HepG2 (cell line): ENCODE measurements around the gene VPS9D1. TPM values are rescaled to one million over a fixed set of nuclear protein-coding genes. Genes with fewer than 3 reads are reported as not detected.

Experiments used
- CBFB ChIP-seq: sonication (generic); formaldehyde crosslinking; IDR thresholded peaks from 2 replicates; pipeline ENCODE4 v1.4.0; 2020; ENCODE audit warnings: missing genetic modification reagents
- CHD2 ChIP-seq: IDR thresholded peaks from 2 replicates; pipeline ENCODE4 v1.6.1; 2011; ENCODE audit warnings: low read depth, low read length, improper control_type of control experiment
- DNMT3B ChIP-seq: conservative IDR thresholded peaks from 2 replicates; pipeline ENCODE4 v1.6.1; 2016; ENCODE audit warnings: missing biosample characterization, control low read depth
- HDAC6 ChIP-seq: fragments of 200-600 bp; sonication (generic); IDR thresholded peaks from 2 replicates; pipeline ENCODE4 v1.7.0; 2017; ENCODE audit warnings: mild to moderate bottlenecking, antibody characterized with exemption, low read length, low read depth
- MAZ ChIP-seq, 2 experiments: sonication (generic) in 1 of 2; formaldehyde crosslinking in 1 of 2; IDR thresholded peaks; 2 replicates each; pipeline versions ENCODE4 v1.5.0 to v1.6.1; 2012 to 2020; ENCODE audit warnings: low read depth in 2 of 2, mild to moderate bottlenecking in 2 of 2, borderline replicate concordance in 1 of 2, improper control_type of control experiment in 1 of 2, low read length in 1 of 2, missing genetic modification reagents in 1 of 2, moderate library complexity in 1 of 2
- MED8 ChIP-seq: sonication (generic); formaldehyde crosslinking; IDR thresholded peaks from 2 replicates; pipeline ENCODE4 v1.8.1; 2023; ENCODE audit warnings: mild to moderate bottlenecking, missing genetic modification reagents; ENCODE audit not compliant: insufficient replicate concordance
- NAIF1 ChIP-seq: sonication (generic); formaldehyde crosslinking; IDR thresholded peaks from 2 replicates; pipeline ENCODE4 v1.5.0; 2020; ENCODE audit warnings: mild to moderate bottlenecking, missing genetic modification reagents, borderline replicate concordance
- SAP130 ChIP-seq: IDR thresholded peaks from 2 replicates; pipeline ENCODE4 v1.6.1; 2016; ENCODE audit warnings: low read depth
- SIX4 ChIP-seq: sonication (generic); formaldehyde crosslinking; IDR thresholded peaks from 2 replicates; pipeline ENCODE4 v1.4.0; 2020; ENCODE audit warnings: missing genetic modification reagents
- SPEN ChIP-seq: sonication (generic); formaldehyde crosslinking; IDR thresholded peaks from 2 replicates; pipeline ENCODE4 v1.5.1; 2020; ENCODE audit warnings: low read depth, mild to moderate bottlenecking, missing genetic modification reagents
- SRSF4 ChIP-seq: fragments of 200-400 bp; formaldehyde crosslinking; IDR thresholded peaks from one replicate; pipeline ENCODE4 v1.6.1; 2018; ENCODE audit warnings: mild to moderate bottlenecking, low read depth, low read length, moderate library complexity; ENCODE audit not compliant: poor library complexity, severe bottlenecking
- ZFP90 ChIP-seq: sonication (generic); formaldehyde crosslinking; IDR thresholded peaks from 2 replicates; pipeline ENCODE4 v1.8.0; 2022; ENCODE audit warnings: missing genetic modification reagents, mild to moderate bottlenecking, inconsistent platforms, borderline replicate concordance
- ZNF10 ChIP-seq: sonication (generic); formaldehyde crosslinking; IDR thresholded peaks from 2 replicates; pipeline ENCODE4 v1.4.0; 2020; ENCODE audit warnings: mild to moderate bottlenecking, low read depth, missing genetic modification reagents, borderline replicate concordance
- ZNF317 ChIP-seq: sonication (generic); formaldehyde crosslinking; IDR thresholded peaks from 2 replicates; pipeline ENCODE4 v1.5.0; 2020; ENCODE audit warnings: mild to moderate bottlenecking, missing genetic modification reagents
- polyA plus RNA-seq, 8 experiments: library from polyadenylated mRNA; depleted of rRNA in 3 of 8; stranded (reverse) in 7 of 8; unstranded in 1 of 8; fragments of >200 nt; fragmentation: Illumina TruSeq in 4 of 8; extraction: Trizol in 4 of 8; gene quantifications; 2 replicates each; pipeline versions ENCODE4 v1.2.1 to v1.2.3, GENCODE V29; 2011 to 2016; ENCODE audit warnings: low read depth in 4 of 8, missing spikeins in 1 of 8, mixed read lengths in 1 of 8; ENCODE audit not compliant: insufficient read depth in 1 of 8
- total RNA-seq, 5 experiments: library from RNA; depleted of rRNA; stranded (reverse); fragments of >200 nt; fragmentation: Illumina TruSeq; extraction: Trizol; gene quantifications; 2 replicates each; pipeline ENCODE4 v1.2.3, GENCODE V29; 2016; ENCODE audit warnings: low read depth in 1 of 5
- TF ChIP-seq, protein P1 (sequence below): sonication (generic); formaldehyde crosslinking; IDR thresholded peaks from 2 replicates; pipeline ENCODE4 v1.8.0; 2022; ENCODE audit warnings: low read depth, missing genetic modification reagents
- TF ChIP-seq, protein P2 (sequence below): sonication (generic); formaldehyde crosslinking; conservative IDR thresholded peaks from 2 replicates; pipeline ENCODE4 v1.4.0; 2020; ENCODE audit warnings: missing genetic modification reagents
- TF ChIP-seq, protein P3 (sequence below): sonication (generic); formaldehyde crosslinking; IDR thresholded peaks from 2 replicates; pipeline ENCODE4 v1.4.0; 2020; ENCODE audit warnings: missing genetic modification reagents
- TF ChIP-seq, protein P4 (sequence below): sonication (generic); formaldehyde crosslinking; IDR thresholded peaks from 2 replicates; pipeline ENCODE4 v1.5.1; 2020; ENCODE audit warnings: missing genetic modification reagents, mild to moderate bottlenecking, borderline replicate concordance
- TF ChIP-seq, protein P5 (sequence below): sonication (generic); formaldehyde crosslinking; IDR thresholded peaks from 2 replicates; pipeline ENCODE4 v1.8.0; 2022; ENCODE audit warnings: mild to moderate bottlenecking, missing genetic modification reagents, moderate library complexity

The VPS9D1 gene
- total and polyA plus RNA-seq, 2 of the 13 experiments (the other 11 are each of a cell fraction or from before 2014, with no cell fraction given) = 10.1 to 13.2 TPM

DNA sequence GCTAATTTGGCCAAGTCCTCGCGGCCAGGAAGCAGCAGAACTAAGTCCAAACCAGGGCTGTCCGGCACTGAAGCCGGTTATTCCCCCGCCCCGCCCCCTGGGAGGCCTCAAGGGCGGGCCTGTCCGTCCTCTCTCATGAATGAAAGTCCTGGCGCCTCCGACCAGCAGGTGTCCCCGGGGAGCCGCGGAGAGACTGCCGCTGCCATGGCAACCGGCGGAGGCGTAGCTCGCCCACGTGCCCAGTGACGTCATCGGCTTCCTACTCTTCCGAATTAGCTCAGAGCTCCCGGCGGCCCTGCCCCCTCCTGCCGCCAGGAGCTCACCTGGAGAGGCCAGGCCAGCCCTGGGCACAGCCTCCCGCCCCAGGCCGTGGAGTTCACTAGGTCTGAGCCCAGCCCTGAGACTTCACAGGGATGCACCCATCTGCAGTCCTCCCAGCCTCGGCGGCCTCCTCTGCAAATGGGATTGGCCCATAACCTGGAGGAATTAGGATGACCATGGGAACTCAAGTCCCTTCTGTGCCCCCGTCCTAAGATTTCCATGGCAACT, 20.5 kb downstream of the VPS9D1 start (continued):
- TF ChIP-seq MED8 (CRISPR knock-in tag) (no peak), SPEN (CRISPR knock-in tag) (peak; percentile 52), HDAC6 (no peak), SIX4 (no peak), NAIF1 (no peak), ZNF10 (CRISPR knock-in tag) (no peak), CHD2 (0 out of 2 replicates have a peak, but pooled peaks have one; percentile 63), CBFB (CRISPR knock-in tag) (peak; percentile 68; the same call in 1 of the 2 replicates), MAZ (IDR thresholded peaks at IDR 0.05; ENCODE audit: borderline replicate concordance, low read depth, low read length) (peak; percentile 90), MAZ (CRISPR knock-in tag; IDR thresholded peaks at IDR 0.05; ENCODE audit: low read depth) (peak; percentile 90), SRSF4 (no peak), ZNF317 (CRISPR knock-in tag) (peak; percentile 27; the same call in 1 of the 2 replicates), SAP130 (CRISPR knock-in tag) (peak; percentile 99), DNMT3B (CRISPR knock-in tag) (0 out of 2 replicates have a peak, but pooled peaks have one; percentile 47), ZFP90 (peak; percentile 78; the same call in 1 of the 2 replicates)
- TF ChIP-seq, protein P1, sequence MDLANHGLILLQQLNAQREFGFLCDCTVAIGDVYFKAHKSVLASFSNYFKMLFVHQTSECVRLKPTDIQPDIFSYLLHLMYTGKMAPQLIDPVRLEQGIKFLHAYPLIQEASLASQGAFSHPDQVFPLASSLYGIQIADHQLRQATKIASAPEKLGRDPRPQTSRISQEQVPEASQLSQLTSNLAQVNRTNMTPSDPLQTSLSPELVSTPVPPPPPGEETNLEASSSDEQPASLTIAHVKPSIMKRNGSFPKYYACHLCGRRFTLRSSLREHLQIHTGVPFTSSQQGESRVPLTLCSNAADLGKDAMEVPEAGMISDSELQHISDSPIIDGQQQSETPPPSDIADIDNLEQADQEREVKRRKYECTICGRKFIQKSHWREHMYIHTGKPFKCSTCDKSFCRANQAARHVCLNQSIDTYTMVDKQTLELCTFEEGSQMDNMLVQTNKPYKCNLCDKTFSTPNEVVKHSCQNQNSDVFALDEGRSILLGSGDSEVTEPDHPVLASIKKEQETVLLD = no peak
- TF ChIP-seq, protein P2, sequence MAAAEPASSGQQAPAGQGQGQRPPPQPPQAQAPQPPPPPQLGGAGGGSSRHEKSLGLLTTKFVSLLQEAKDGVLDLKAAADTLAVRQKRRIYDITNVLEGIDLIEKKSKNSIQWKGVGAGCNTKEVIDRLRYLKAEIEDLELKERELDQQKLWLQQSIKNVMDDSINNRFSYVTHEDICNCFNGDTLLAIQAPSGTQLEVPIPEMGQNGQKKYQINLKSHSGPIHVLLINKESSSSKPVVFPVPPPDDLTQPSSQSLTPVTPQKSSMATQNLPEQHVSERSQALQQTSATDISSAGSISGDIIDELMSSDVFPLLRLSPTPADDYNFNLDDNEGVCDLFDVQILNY (CRISPR knock-in tag) = 0 out of 2 replicates have a peak, but pooled peaks have one; percentile 39
- TF ChIP-seq, protein P3, sequence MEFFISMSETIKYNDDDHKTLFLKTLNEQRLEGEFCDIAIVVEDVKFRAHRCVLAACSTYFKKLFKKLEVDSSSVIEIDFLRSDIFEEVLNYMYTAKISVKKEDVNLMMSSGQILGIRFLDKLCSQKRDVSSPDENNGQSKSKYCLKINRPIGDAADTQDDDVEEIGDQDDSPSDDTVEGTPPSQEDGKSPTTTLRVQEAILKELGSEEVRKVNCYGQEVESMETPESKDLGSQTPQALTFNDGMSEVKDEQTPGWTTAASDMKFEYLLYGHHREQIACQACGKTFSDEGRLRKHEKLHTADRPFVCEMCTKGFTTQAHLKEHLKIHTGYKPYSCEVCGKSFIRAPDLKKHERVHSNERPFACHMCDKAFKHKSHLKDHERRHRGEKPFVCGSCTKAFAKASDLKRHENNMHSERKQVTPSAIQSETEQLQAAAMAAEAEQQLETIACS (CRISPR knock-in tag) = no peak; the same call in 1 of the 2 replicates
- TF ChIP-seq, protein P4, sequence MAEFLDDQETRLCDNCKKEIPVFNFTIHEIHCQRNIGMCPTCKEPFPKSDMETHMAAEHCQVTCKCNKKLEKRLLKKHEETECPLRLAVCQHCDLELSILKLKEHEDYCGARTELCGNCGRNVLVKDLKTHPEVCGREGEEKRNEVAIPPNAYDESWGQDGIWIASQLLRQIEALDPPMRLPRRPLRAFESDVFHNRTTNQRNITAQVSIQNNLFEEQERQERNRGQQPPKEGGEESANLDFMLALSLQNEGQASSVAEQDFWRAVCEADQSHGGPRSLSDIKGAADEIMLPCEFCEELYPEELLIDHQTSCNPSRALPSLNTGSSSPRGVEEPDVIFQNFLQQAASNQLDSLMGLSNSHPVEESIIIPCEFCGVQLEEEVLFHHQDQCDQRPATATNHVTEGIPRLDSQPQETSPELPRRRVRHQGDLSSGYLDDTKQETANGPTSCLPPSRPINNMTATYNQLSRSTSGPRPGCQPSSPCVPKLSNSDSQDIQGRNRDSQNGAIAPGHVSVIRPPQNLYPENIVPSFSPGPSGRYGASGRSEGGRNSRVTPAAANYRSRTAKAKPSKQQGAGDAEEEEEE (CRISPR knock-in tag) = no peak; the same call in 1 of the 2 replicates
- TF ChIP-seq, protein P5, sequence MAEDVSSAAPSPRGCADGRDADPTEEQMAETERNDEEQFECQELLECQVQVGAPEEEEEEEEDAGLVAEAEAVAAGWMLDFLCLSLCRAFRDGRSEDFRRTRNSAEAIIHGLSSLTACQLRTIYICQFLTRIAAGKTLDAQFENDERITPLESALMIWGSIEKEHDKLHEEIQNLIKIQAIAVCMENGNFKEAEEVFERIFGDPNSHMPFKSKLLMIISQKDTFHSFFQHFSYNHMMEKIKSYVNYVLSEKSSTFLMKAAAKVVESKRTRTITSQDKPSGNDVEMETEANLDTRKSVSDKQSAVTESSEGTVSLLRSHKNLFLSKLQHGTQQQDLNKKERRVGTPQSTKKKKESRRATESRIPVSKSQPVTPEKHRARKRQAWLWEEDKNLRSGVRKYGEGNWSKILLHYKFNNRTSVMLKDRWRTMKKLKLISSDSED (CRISPR knock-in tag) = no peak
